GM10248 (cell line): Measurements from ENCODE around the gene FAM118B.

Experiments used
- CTCF ChIA-PET: fragments of 300-600 bp; sonication (Branson Sonifier 250); formaldehyde crosslinking; extraction: SDS; loops from one replicate; lab custom pipeline; 2021; ENCODE audit warnings: antibody characterized with exemption; lab: Yijun Ruan, JAX
- POLR2A ChIA-PET: fragments of 350-650 bp; sonication (Branson Sonifier 250); formaldehyde crosslinking; extraction: SDS; loops from one replicate; lab custom pipeline; 2020; ENCODE audit warnings: antibody characterized with exemption; lab: Yijun Ruan, JAX
- DNase-seq: peaks from one replicate; pipeline ENCODE4 v3.0.0; 2012; ENCODE audit errors: extremely low spot score
- CTCF ChIP-seq: IDR thresholded peaks from 2 replicates; pipeline ENCODE4 v1.5.1; 2012; ENCODE audit warnings: mild to moderate bottlenecking, low read depth; ENCODE audit errors: extremely low read depth, missing control alignments, control extremely low read depth

Gene FAM118B

GRCh38 chr11:126257764-126258163, 46.2 kb downstream of the FAM118B start:
- ChIA-PET POLR2A (interaction anchor here (1.4 kb wide), 1 partner anchor 10 kb away, joined by 3 read pairs; the partner anchor contains the start of gene SRPRA), CTCF (interaction anchor here (1.7 kb wide), 1 partner anchor 11 kb away, joined by 6 read pairs; the partner anchor contains the start of genes FOXRED1 and SRPRA)
- no peak for TF ChIP-seq CTCF
- no peak for DNase-seq

- ChIA-PET POLR2A (interaction anchor here (1.1 kb wide), 1 partner anchor 9 kb away, joined by 8 read pairs; no protein-coding TSS in a partner anchor), CTCF (interaction anchor here (0.7 to 1.5 kb wide), 8 partner anchors 9 to 45 kb away, joined by 3 to 7 read pairs (median 3); no protein-coding TSS in a partner anchor)
- no peak for TF ChIP-seq CTCF
- no peak for DNase-seq
Measured at GRCh38 chr11:126262216-126262615, 50.6 kb downstream of the FAM118B start.

GRCh38 chr11:126263489-126263888, 51.9 kb downstream of the FAM118B start:
- DNase-seq = no peak
- CTCF ChIA-PET = interaction anchor here (1.3 to 1.5 kb wide), 2 partner anchors 12 to 19 kb away, joined by 3 to 4 read pairs; no protein-coding TSS in a partner anchor
- no peak for TF ChIP-seq CTCF
- POLR2A ChIA-PET = interaction anchor here (1.1 kb wide), 1 partner anchor 10 kb away, joined by 8 read pairs; no protein-coding TSS in a partner anchor

- POLR2A ChIA-PET = interaction anchor here (0.6 to 1.1 kb wide), 2 partner anchors 11 to 17 kb away, joined by 4 to 6 read pairs; no protein-coding TSS in a partner anchor
- CTCF ChIA-PET = no interaction called here
- no peak for TF ChIP-seq CTCF
- DNase-seq = no peak
Measured at GRCh38 chr11:126265811-126266210, 54.2 kb downstream of the FAM118B start.

DNA sequence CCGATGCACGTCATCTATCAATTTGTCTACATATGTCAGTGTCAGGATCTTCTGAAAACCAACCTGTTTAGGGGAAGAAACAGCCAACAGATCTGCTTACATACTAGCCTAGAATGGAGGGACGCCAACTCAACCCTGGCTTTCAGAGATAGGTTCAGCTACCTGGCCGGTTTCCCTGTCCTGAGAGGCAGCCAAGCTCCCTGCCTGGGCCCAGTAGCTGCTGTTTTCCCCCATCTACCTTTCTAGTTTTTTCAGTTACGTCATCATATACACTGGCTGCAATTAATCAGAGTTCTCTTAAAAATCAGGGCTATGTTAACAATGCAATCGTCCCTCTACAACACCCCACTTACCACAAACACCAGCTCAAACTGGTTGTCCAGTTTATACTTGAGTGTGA, 56.1 kb downstream of the FAM118B start:
- DNase-seq = no peak
- CTCF ChIA-PET = no interaction called here
- TF ChIP-seq CTCF = no peak
- POLR2A ChIA-PET = interaction anchor here (1.0 kb wide), 1 partner anchor 9 kb away, joined by 3 read pairs; no protein-coding TSS in a partner anchor

DNA sequence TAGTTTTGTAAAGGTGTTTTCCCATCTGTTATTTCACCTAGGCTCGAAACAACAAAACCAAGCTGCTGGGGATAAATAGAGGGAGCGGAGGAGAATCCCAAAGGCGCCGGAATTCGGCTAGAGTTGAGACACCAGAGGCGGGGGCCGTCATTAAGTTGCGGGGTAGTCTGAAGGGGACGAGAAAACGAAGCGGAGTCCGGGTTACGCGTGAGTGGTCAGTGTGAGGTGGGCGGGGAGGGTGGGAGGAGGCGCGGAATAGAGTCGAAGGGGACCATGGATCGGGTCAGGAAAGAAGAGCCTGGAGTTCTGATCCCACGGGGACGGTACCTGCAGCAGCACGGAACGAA, 56.8 kb downstream of the FAM118B start:
- TF ChIP-seq CTCF = no peak
- POLR2A ChIA-PET = interaction anchor here (1.0 kb wide), 1 partner anchor 10 kb away, joined by 3 read pairs; no protein-coding TSS in a partner anchor
- no peak for DNase-seq
- CTCF ChIA-PET = interaction anchor here (1.0 to 1.5 kb wide), 2 partner anchors 10 to 32 kb away, joined by 5 to 6 read pairs; no protein-coding TSS in a partner anchor
